Parathyroid adenoma (tissue), 2 donors: ENCODE results near the gene SLC24A3.

Experiments
- H2AFZ ChIP-seq: fragments of 300-600 bp; sonication (generic); one replicate; pipeline ENCODE4 v1.7.0; 2017; ENCODE audit warnings: antibody characterized with exemption, mild to moderate bottlenecking
- H3K27ac ChIP-seq: fragments of 300-600 bp; sonication (generic); one replicate; pipeline ENCODE4 v1.7.0; 2017
- H3K27me3 ChIP-seq: fragments of 300-600 bp; sonication (generic); one replicate; pipeline ENCODE4 v1.7.0; 2017; ENCODE audit warnings: low read length; ENCODE audit not compliant: control insufficient read depth, insufficient read depth
- H3K36me3 ChIP-seq: fragments of 300-600 bp; sonication (generic); one replicate; pipeline ENCODE4 v1.7.0; 2017; ENCODE audit warnings: low read length; ENCODE audit not compliant: control insufficient read depth, insufficient read depth
- H3K4me1 ChIP-seq: fragments of 300-600 bp; sonication (generic); one replicate; pipeline ENCODE4 v1.7.0; 2017; ENCODE audit warnings: control low read depth
- H3K4me2 ChIP-seq: fragments of 300-600 bp; sonication (generic); one replicate; pipeline ENCODE4 v1.7.0; 2017; ENCODE audit warnings: low read length
- H3K4me3 ChIP-seq: fragments of 300-600 bp; sonication (generic); one replicate; pipeline ENCODE4 v1.7.0; 2017; ENCODE audit warnings: low read depth, low read length
- H3K79me2 ChIP-seq: fragments of 300-600 bp; sonication (generic); one replicate; pipeline ENCODE4 v1.7.0; 2017; ENCODE audit warnings: control low read depth
- H3K9ac ChIP-seq: fragments of 300-600 bp; sonication (generic); one replicate; pipeline ENCODE4 v1.7.0; 2017; ENCODE audit warnings: mild to moderate bottlenecking
- H3K9me3 ChIP-seq: fragments of 300-600 bp; sonication (generic); one replicate; pipeline ENCODE4 v1.7.0; 2017; ENCODE audit warnings: low read length; ENCODE audit not compliant: control insufficient read depth
- CTCF ChIP-seq: fragments of 300-600 bp; sonication (generic); IDR thresholded peaks from one replicate; pipeline ENCODE4 v1.7.0; 2017; ENCODE audit warnings: antibody characterized with exemption, mild to moderate bottlenecking
- donor health status: primary hyperparathyroidism.

The SLC24A3 gene

GRCh38 chr20:19723051-19723450 lies 510.6 kb downstream of the SLC24A3 start:
- H3K4me2 ChIP-seq: no peak overlapping the region
- no peak overlapping the region for H2AFZ ChIP-seq
- no peak overlapping the region for H3K4me3 ChIP-seq
- H3K9me3 ChIP-seq: no peaks in the 10 kb centered on the region
- no peak overlapping the region for H3K9ac ChIP-seq
- no peaks in the 10 kb centered on the region for H3K4me1 ChIP-seq
- no peaks in the 10 kb centered on the region for H3K79me2 ChIP-seq
- H3K27ac ChIP-seq: no peak overlapping the region
- H3K36me3 ChIP-seq: no peaks in the 10 kb centered on the region
- no peaks in the 10 kb centered on the region for H3K27me3 ChIP-seq
- no peak for TF ChIP-seq CTCF

- Histone ChIP-seq H3K79me2 (no peaks in the 10 kb centered on the region), H2AFZ (no peak overlapping the region), H3K9ac (no peak overlapping the region), H3K36me3 (no peaks in the 10 kb centered on the region), H3K4me3 (no peak overlapping the region), H3K9me3 (no peaks in the 10 kb centered on the region), H3K27ac (no peak overlapping the region), H3K4me1 (no peaks in the 10 kb centered on the region), H3K4me2 (no peak overlapping the region), H3K27me3 (no peaks in the 10 kb centered on the region)
- no peak for TF ChIP-seq CTCF
Measured at GRCh38 chr20:19723813-19724430, 511.5 kb downstream of the SLC24A3 start.

GRCh38 chr20:19725373-19725772 lies 512.9 kb downstream of the SLC24A3 start:
- Histone ChIP-seq H3K79me2 (no peaks in the 10 kb centered on the region), H3K36me3 (no peaks in the 10 kb centered on the region)
- TF ChIP-seq CTCF: no peak

GRCh38 chr20:19725814-19726525 lies 513.5 kb downstream of the SLC24A3 start:
- Histone ChIP-seq H3K4me2 (no peak overlapping the region), H3K79me2 (no peaks in the 10 kb centered on the region), H3K36me3 (no peaks in the 10 kb centered on the region), H3K4me1 (no peaks in the 10 kb centered on the region), H3K4me3 (no peak overlapping the region), H3K27me3 (no peaks in the 10 kb centered on the region), H2AFZ (no peak overlapping the region), H3K9me3 (no peaks in the 10 kb centered on the region), H3K27ac (no peak overlapping the region), H3K9ac (no peak overlapping the region)
- TF ChIP-seq CTCF: no peak

More at GRCh38 chr20:19725373-19725772, 512.9 kb downstream of the SLC24A3 start:
- H3K4me1 ChIP-seq: no peaks in the 10 kb centered on the region
- no peak overlapping the region for H2AFZ ChIP-seq
- no peak overlapping the region for H3K4me3 ChIP-seq
- H3K4me2 ChIP-seq: no peak overlapping the region
- no peaks in the 10 kb centered on the region for H3K27me3 ChIP-seq
- no peak overlapping the region for H3K9ac ChIP-seq
- no peaks in the 10 kb centered on the region for H3K9me3 ChIP-seq
- no peak overlapping the region for H3K27ac ChIP-seq
